Endothelial cell of umbilical vein (primary cell): Measurements from ENCODE around the gene SAE1. TPM values are rescaled to one million over a fixed set of nuclear protein-coding genes. Genes with fewer than 3 reads are reported as not detected.

ENCODE experiments used
- BruUV-seq: library from RNA; stranded (reverse); fragments of 400-500 nt; replicated peaks from 2 replicates; lab custom pipeline; 2021; lab: Mats Ljungman, UMichigan
- CTCF ChIA-PET: fragments of 300-600, 350-600 bp; sonication (Branson Sonifier 250); formaldehyde crosslinking; loops from one replicate; lab custom pipeline; 2021; ENCODE audit warnings: antibody characterized with exemption, inconsistent platforms; lab: Charles Lee
- POLR2A ChIA-PET: fragments of 300-600, 350-600 bp; sonication (Branson Sonifier 250); formaldehyde crosslinking; loops from one replicate; lab custom pipeline; 2021; ENCODE audit warnings: antibody characterized with exemption, inconsistent platforms; lab: Charles Lee
- DNase-seq: peaks from one replicate; pipeline ENCODE4 v3.0.0-alpha.2; 2011; ENCODE audit warnings: low read depth, low spot score
- FAIRE-seq: peaks from 2 replicates; lab custom pipeline; 2011; peaks lifted over from hg19 to GRCh38; lab: Jason Lieb, UNC
- H2AFZ ChIP-seq: 2 replicates; pipeline ENCODE4 v1.6.0; 2012; ENCODE audit warnings: low read depth, low read length, control low read depth, inconsistent platforms
- H3K27ac ChIP-seq: 2 replicates; pipeline ENCODE4 v1.5.1; 2011; ENCODE audit warnings: low read depth, mild to moderate bottlenecking, control low read depth, low read length, moderate library complexity; ENCODE audit not compliant: insufficient read depth
- H3K27me3 ChIP-seq, 2 experiments: 2 replicates each; pipeline versions ENCODE4 v1.6.0 to v1.6.1; 2011; ENCODE audit warnings: low read length in 2 of 2, mixed read lengths in 1 of 2; ENCODE audit not compliant: control insufficient read depth in 2 of 2, insufficient read depth in 2 of 2
- H3K36me3 ChIP-seq, 2 experiments: 2 replicates in 1 of 2; 3 replicates in 1 of 2; pipeline ENCODE4 v1.5.1; 2011; ENCODE audit warnings: low read length in 2 of 2, mild to moderate bottlenecking in 1 of 2, moderate library complexity in 1 of 2; ENCODE audit not compliant: control insufficient read depth in 2 of 2, insufficient read depth in 2 of 2; ENCODE audit errors: extremely low read depth in 1 of 2
- H3K4me1 ChIP-seq: 3 replicates; pipeline ENCODE4 v1.5.1; 2011; ENCODE audit warnings: mild to moderate bottlenecking, low read length; ENCODE audit not compliant: control insufficient read depth, insufficient read depth; ENCODE audit errors: extremely low read depth
- H3K4me2 ChIP-seq: 2 replicates; pipeline ENCODE4 v1.6.1; 2011; ENCODE audit warnings: low read length, control low read depth, mixed read lengths; ENCODE audit not compliant: insufficient read depth
- H3K4me3 ChIP-seq, 3 experiments: fragments of 200-600 bp in 1 of 3; sonication (generic), shearing (Covaris generic) in 1 of 3; replicated peaks in 1 of 3; 2 replicates each; pipeline ENCODE4 v1.5.1; 2011 to 2016; ENCODE audit warnings: control low read depth in 3 of 3, low read length in 3 of 3, mild to moderate bottlenecking in 2 of 3, inconsistent platforms in 1 of 3, low read depth in 1 of 3, moderate library complexity in 1 of 3; ENCODE audit not compliant: insufficient read depth in 1 of 3
- H3K79me2 ChIP-seq: 2 replicates; pipeline ENCODE4 v1.6.0; 2012; ENCODE audit warnings: low read length, inconsistent platforms; ENCODE audit not compliant: control insufficient read depth, insufficient read depth
- H3K9ac ChIP-seq: replicated peaks from 2 replicates; pipeline ENCODE3; 2011; ENCODE audit warnings: low read length, control low read depth; ENCODE audit not compliant: insufficient read depth; ENCODE audit errors: extremely low read depth
- H3K9me1 ChIP-seq: replicated peaks from 3 replicates; pipeline ENCODE4 v1.6.0; 2011; ENCODE audit warnings: mild to moderate bottlenecking, low read length; ENCODE audit not compliant: control insufficient read depth, insufficient read depth; ENCODE audit errors: extremely low read depth
- H3K9me3 ChIP-seq: replicated peaks from 2 replicates; pipeline ENCODE4 v1.5.1; 2012; ENCODE audit warnings: low read length, inconsistent platforms; ENCODE audit not compliant: control insufficient read depth, insufficient read depth
- H4K20me1 ChIP-seq: replicated peaks from 2 replicates; pipeline ENCODE3; 2011; ENCODE audit warnings: mild to moderate bottlenecking, low read length; ENCODE audit not compliant: control insufficient read depth, insufficient read depth; ENCODE audit errors: extremely low read depth
- CTCF ChIP-seq, 2 donors: IDR thresholded peaks; 1 replicate in 1 of 2; 2 replicates in 1 of 2; pipeline ENCODE4 v1.5.1; 2011; ENCODE audit warnings: low read length in 2 of 2, mild to moderate bottlenecking in 2 of 2, moderate library complexity in 2 of 2, control low read depth in 1 of 2, inconsistent platforms in 1 of 2, low read depth in 1 of 2; ENCODE audit not compliant: insufficient read depth in 1 of 2; ENCODE audit errors: extremely low read depth in 1 of 2
- EZH2 ChIP-seq: IDR thresholded peaks from 2 replicates; pipeline ENCODE4 v1.6.1; 2012; ENCODE audit warnings: borderline replicate concordance, low read depth, mild to moderate bottlenecking, moderate library complexity, low read length, inconsistent platforms; ENCODE audit not compliant: severe bottlenecking
- FOS ChIP-seq: IDR thresholded peaks from 2 replicates; pipeline ENCODE4 v1.6.1; 2011; ENCODE audit warnings: mild to moderate bottlenecking, low read length, moderate library complexity, borderline replicate concordance; ENCODE audit not compliant: insufficient read depth
- GATA2 ChIP-seq: IDR thresholded peaks from 2 replicates; pipeline ENCODE4 v1.7.0; 2011; ENCODE audit warnings: low read depth, mild to moderate bottlenecking, moderate library complexity, mixed read lengths, low read length; ENCODE audit not compliant: insufficient read length, insufficient read depth
- JUN ChIP-seq: IDR thresholded peaks from 2 replicates; pipeline ENCODE4 v1.6.1; 2011; ENCODE audit warnings: borderline replicate concordance, low read depth; ENCODE audit not compliant: insufficient read length, insufficient read depth
- MAX ChIP-seq: IDR thresholded peaks from 2 replicates; pipeline ENCODE4 v1.6.1; 2011; ENCODE audit not compliant: insufficient read depth, insufficient read length
- MYC ChIP-seq: IDR thresholded peaks from one replicate; pipeline ENCODE4 v1.6.1; 2011; ENCODE audit warnings: mild to moderate bottlenecking, low read depth, low read length
- POLR2A ChIP-seq: IDR thresholded peaks from 2 replicates; pipeline ENCODE4 v1.6.1; 2012; ENCODE audit warnings: low read depth, mild to moderate bottlenecking, control low read depth, low read length
- POLR2AphosphoS5 ChIP-seq: IDR thresholded peaks from 2 replicates; pipeline ENCODE4 v1.6.1; 2012; ENCODE audit warnings: low read depth, mild to moderate bottlenecking, control low read depth, low read length, moderate library complexity; ENCODE audit not compliant: insufficient read depth
- dilution Hi-C: fragments of 300-500 bp; cut with MboI; formaldehyde crosslinking; loops from one replicate; pipeline ENCODE4 v1.15.0; 2019; ENCODE audit warnings: low sequenced_read_pairs; ENCODE audit not compliant: extremely low pct_ligation_motif_present
- intact Hi-C: fragments of 100-400 bp; cut with micrococcal nuclease; formaldehyde crosslinking; loops from one replicate; pipeline ENCODE4 v1.10.0; 2022
- polyA plus RNA-seq, 4 experiments: library from polyadenylated mRNA; depleted of rRNA in 3 of 4; stranded (reverse) in 3 of 4; unstranded in 1 of 4; fragments of >200 nt; gene quantifications; 2 replicates each; pipeline versions ENCODE4 v1.2.1 to v1.2.3, GENCODE V29; 2011 to 2012; ENCODE audit warnings: missing spikeins in 1 of 4
- total RNA-seq: library from RNA; stranded (reverse); gene quantifications from 2 replicates; pipeline ENCODE4 v1.2.3, GENCODE V29; 2021

The SAE1 gene
- total and polyA plus RNA-seq, 2 donors (not counting 3 experiments of a cell fraction or from before 2014, with no cell fraction given): 165 to 219 TPM

- no TSS peak for BruUV-seq
- dilution Hi-C loops: no loop called here
- intact Hi-C loops: no loop called here
- ChIA-PET CTCF (no interaction called here), POLR2A (no interaction called here)
- DNase-seq (no peak), FAIRE-seq (no peak)
- H3K9me3 ChIP-seq: no peaks in the 10 kb centered on the region
- H3K4me3 ChIP-seq: no peak overlapping the region
- no peaks in the 10 kb centered on the region for H3K27me3 ChIP-seq
- peaks cover 19 to 57% of the 10 kb centered on the region in 2 experiments for H3K36me3 ChIP-seq
- no peak overlapping the region for H3K27ac ChIP-seq
- TF ChIP-seq GATA2: no peak
- no peaks in the 10 kb centered on the region for H4K20me1 ChIP-seq
- H3K4me1 ChIP-seq: no peaks in the 10 kb centered on the region
- H3K9ac ChIP-seq: no peak overlapping the region
- H2AFZ ChIP-seq: no peak overlapping the region
- no peaks in the 10 kb centered on the region for H3K79me2 ChIP-seq
- no peaks in the 10 kb centered on the region for H3K9me1 ChIP-seq
- H3K4me2 ChIP-seq: no peak overlapping the region
These were observed 45.7 kb upstream of the SAE1 start for GRCh38 chr19:47084879-47085439.

GRCh38 chr19:47086280-47086679 is 44.4 kb upstream of the SAE1 start:
- Histone ChIP-seq H3K27ac (no peak overlapping the region), H3K9me3 (no peaks in the 10 kb centered on the region), H3K79me2 (no peaks in the 10 kb centered on the region), H3K9ac (no peak overlapping the region), H3K27me3 (no peaks in the 10 kb centered on the region), H4K20me1 (no peaks in the 10 kb centered on the region), H2AFZ (no peak overlapping the region), H3K9me1 (no peaks in the 10 kb centered on the region), H3K4me1 (no peaks in the 10 kb centered on the region), H3K4me3 (no peak overlapping the region), H3K4me2 (no peak overlapping the region), H3K36me3 (peaks cover 16 to 53% of the 10 kb centered on the region in 2 experiments)
- BruUV-seq: no TSS peak
- intact Hi-C loops: no loop called here
- ChIA-PET POLR2A (no interaction called here), CTCF (no interaction called here)
- dilution Hi-C loops: no loop called here
- no peak for DNase-seq
- FAIRE-seq: no peak
- TF ChIP-seq JUN (no peak), EZH2 (no peak), FOS (no peak), MYC (no peak), POLR2A (no peak), CTCF (IDR thresholded peaks at IDR 0.05; ENCODE audit: extremely low read depth in 1 of 2, insufficient read depth in 1 of 2, low read depth in 1 of 2, low read length in 2 of 2) (no peak), GATA2 (no peak), POLR2AphosphoS5 (no peak), MAX (no peak)
